HG03558 (cell line): ENCODE data around the gene TRPC3.
"Not testable (repeated sequence)": the region's sequence is repeated elsewhere in the genome, so short reads cannot be mapped to it uniquely, and the experiment has no call there.

Experiments
- ATAC-seq: cut with Tn5 transposase; IDR thresholded peaks from one replicate; pipeline ENCODE4 v1.9.1; 2021; ENCODE audit warnings: moderate number of reproducible peaks; ENCODE audit not compliant: unreplicated experiment; ENCODE audit errors: extremely low read depth

The TRPC3 gene

DNA sequence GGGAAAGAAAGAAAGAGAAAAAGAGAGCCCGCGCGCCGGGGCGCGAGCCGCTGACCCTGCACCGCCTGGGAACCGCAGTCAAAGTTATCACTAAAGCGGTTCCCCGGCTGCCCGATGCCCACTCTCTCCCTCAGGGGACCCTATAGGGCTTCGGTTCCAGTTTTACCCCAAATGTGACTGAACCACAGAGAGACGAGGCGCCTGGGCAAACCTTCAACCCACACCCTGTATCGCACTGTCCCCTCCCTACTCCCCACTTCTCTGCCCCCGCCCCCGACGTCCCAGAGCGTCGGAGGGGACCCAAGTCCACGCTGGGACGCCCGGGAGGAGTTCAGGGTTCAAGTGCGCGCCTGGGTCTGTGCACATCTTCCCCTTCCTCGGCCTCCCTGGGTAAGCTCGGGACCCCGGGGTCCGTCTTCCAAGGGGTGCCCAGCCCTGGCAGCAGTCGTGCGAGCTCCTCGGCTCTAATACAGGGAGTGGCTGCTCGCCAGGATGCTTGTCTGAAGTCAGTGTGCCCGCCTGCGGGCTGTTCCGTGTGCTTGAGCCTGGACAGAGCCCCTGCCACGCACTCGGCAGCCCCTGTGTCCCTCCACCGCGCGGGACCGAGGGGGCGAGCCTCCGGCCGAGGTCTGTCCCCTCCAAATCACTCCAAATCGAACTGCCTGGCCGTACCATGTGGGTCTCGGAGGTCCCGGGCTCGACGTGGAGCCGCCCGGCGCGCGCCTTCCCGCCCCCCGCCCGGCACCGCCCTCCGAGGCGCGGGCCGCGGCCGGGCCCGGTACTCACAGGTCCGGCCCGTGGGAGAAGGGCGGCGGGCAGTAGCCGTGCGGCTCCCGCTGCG, 960 bp downstream of the TRPC3 start:
- no peak for ATAC-seq

DNA sequence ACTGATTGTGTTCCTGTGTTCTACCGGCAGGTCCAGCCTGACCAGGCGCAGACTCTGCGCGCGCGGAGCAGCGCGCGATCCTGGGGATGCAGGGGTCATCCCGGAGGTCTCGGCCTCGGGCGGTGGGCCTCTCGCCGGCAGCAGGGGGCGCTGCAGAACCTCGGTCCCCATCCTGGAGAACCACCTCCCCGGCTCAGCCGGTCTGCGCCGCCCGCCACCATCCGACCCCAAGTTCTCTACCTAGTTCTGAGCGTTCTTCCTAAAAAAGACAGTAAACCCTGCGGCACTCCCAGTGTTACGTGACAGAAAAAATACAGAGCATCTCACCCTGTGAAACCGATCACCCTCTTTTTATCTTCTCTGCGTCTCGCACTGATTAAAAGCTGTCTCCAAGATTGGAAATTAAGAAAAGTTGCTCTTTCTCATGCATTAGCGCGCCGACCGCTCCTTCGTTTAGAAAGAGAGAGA, 1.6 kb downstream of the TRPC3 start:
- peak; percentile 74 for ATAC-seq

DNA sequence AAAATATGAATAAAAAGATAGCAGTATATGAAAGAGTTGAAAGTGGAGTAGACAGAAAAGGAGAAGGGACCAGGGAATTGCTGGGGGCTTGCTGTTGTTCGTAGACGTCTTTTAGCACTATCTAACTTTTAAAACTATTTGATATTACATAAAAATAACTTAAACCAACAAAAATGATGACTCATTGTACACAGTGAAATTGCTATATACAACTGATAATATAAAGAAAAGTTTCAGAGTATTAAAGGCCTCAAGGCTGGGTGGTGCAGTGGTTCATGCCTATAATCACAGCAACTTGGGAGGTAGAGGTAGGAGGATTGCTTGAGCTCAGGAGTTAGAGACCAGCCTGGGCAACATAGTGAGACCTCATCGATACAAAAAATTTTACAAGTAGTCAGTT, 5.2 kb downstream of the TRPC3 start:
- ATAC-seq, result no peak

DNA sequence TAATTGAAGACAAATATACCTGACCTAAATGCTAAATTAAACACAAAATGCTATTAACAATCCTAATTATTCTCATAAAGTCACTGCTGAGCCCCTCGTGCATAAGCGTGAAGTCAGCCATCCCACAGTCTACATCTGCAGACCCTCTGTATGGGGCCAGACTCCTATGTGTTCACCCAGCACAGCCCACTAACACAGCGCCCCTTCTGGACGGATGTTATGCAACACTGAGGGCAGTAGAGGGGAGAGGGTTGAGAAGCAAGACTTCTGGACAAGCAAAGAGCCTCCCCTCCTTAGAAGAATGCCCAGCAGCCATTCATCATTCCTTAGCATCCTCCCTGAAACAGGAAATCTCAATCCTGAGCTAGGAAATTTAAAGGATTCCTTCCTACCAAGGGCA, 7.9 kb downstream of the TRPC3 start:
- no peak for ATAC-seq

DNA sequence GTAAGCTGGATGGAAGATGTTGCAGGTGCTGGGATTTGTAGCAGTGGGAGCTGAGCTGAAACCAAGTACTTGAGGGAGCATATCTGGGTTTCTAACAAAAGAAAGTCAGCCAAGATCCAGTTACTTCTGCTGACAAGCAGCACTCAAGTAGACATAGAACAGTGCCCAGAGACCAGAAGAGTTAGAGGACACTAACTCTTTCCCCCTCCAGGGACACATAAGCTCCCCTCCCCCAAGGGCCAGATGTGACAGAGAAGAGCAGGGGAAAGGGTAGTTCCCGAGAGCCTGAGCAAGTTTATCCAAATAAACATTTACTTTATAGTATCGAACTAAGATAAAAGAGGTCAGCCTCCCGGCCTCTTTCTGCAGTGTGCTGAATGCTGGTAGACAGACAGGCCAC, 12.2 kb downstream of the TRPC3 start:
- ATAC-seq, result no peak

DNA sequence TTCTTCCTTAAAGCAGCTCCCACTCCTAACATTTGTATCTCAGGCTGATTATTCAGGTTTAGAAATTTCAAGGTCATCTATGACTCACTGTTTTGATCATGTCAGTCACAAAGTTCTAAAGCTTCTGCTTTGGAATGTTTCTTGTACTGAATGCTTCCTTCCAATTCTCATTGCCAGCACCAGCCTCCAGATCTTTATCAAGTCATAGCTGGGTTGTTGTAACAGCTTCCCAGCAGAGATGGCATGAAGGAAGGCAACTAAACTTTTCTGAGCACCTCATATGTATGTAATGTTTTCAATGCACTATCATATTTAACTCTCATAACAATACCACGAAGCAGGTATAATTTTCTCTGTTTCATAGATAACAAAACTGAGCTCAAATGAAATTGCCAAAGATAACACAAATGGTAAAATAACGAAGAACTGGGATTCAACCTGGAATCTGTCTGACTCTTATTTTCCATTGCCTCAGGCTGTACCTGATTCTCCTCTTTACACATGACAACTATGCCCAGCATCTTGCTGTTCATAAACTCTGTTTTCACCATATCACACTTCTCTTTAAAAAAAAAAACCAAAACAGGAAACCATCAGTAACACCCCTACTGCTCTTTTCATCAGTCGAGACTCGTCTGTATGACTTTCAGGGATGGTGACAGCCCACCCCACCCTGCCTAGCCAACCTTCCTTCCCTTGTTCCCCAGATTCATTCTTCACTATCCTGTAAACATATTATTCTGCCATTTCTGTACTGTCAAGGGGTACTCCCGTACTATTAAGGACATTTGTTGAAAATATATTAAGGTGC, 13.4 kb downstream of the TRPC3 start:
- ATAC-seq, result no peak

DNA sequence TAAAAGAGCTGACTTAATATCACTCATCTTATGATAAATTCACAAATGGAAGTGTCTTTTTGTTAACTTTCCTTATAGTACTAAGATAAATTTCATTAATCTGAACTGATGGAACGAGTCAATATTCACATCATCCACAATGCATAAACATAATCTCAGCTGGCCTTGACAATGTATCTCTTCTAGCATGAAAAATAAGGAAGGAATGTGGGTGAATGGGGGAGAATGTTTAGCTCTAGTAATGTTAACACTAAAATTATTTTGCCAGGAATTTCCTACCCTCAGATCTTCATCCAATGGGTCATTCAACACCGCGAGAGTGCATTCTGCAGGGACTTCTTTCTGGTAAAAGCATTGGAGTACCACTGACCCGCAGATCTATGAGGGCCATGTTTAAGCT, 15.8 kb downstream of the TRPC3 start:
- ATAC-seq, result no peak

DNA sequence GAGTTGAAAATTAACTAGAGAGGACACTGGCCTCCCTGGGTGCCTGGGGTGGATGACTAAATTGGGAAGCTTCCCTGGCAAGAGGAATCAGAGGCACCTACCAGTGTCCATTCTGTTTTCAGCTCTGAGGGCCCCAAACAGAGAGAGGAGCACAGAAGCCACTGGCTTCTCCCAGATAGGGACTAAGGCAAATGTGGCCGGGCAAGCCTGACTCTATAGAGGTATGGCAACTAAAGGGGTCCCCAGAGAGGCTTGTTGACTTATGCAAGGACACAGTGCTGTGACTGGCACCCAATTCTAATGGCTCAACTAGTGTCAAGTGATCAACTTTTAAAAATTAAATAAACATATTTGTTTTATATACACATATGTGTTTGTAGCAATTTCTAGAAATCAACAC, 17.2 kb downstream of the TRPC3 start:
- no peak for ATAC-seq

DNA sequence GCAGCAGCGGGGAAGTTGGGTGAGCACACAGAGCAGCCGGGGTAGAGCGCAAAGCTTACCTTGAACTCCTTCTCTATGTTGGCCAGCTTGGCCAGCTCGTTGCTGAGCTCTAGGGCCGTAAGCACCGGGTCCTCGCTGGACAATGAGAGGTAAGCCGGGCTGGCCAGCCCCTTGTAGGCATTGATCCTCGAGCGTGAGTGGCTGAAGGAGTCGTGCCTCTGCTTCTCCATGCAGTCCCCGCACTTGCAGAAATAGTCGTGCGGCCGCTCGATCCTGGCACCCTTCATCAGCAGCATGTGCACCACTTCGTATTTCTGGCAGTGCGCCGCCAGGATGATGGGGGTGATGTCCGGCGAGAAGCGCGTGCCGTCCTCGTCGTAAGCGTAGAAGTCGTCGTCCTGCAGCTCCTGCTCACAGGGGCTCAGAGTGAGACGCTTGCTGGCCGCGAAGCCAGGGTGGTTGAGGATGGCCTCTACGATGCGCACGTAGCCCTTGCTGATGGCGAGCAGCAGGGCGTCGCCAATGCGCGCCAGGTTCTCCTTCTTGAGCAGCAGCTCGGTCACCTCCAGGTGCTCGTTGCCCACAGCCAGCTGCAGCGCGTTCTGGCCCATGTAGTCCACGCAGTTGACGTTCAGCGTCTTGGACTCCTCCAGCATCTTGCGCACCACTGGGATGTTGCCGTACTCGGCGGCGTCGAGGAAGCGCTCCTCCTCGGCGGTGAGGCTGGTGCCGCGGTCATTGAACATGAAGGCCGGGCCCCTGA, 19.5 kb downstream of the TRPC3 start:
- ATAC-seq, result no peak

DNA sequence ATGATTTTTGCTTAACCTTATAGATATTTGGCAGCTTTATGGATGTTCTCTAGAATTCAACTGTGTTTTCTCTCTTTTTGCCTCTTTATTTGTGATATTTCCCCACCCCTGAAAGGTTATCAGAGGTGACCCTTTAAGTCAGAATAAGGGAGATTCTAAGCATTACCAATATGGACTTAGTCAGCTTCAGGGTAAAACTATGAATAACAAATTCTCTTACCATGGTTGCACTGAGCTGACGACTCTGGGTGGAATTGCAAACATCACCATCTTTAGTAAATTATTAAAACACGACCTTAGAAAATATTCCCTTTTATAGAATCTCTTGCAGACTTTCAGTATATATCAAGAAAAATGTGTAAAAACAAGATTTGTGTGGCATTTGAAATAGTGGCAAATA, 21.6 kb downstream of the TRPC3 start:
- ATAC-seq, result no peak

DNA sequence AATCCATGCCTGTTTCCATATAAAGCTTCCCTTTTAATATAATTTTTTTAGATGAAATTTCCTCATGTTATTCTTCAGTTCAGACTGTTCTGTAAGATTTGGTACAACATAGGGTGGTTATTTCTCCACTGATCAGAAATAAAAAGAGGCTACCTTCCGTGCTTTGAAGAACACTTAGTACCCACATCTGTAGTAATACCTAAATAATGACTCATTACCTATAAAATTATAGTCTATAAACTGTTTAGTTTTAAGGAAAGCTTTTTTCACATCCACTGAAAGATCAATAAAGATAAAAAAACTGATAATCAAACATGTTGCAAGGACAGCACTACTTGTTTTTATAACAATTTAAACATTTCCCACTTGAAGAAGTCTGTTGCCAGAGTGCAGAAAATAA, 23.9 kb downstream of the TRPC3 start:
- no peak for ATAC-seq

DNA sequence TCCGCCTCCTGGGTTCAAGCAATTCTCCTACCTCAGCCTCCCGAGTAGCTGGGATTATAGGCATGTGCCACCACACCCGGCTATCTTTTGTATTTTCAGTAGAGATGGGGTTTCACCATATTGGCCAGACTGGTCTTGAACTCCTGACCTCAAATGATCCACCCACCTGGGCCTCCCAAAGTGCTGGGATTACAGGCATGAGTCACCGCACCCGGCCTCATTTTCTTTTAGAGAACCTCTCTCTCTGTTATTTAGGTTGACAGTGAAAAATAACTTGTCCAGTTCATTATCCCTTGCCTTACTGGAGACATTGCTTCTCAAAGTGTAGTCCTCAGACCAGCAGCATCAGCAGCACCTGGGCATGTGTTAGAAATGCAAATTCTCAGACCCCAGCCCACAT, 25.4 kb downstream of the TRPC3 start:
- not testable (repeated sequence) for ATAC-seq

DNA sequence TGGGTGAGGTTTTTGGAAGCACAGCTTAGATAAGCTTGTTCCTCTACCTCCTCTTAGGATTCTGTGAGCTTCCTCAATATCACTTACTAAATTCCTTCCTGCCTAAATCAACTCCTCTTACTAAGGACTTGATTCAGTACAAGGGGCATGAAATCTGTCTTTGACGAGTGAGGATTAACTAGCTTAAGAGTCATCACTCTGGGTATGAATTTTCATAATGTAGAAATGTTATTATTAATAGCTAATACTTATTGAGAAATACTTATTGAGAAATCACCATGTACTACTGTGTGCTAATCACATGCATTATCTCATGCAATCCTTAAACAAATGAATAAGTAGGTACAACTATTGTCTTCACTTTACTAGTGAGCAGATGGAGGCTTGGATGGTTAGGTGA, 28.6 kb downstream of the TRPC3 start:
- no peak for ATAC-seq

DNA sequence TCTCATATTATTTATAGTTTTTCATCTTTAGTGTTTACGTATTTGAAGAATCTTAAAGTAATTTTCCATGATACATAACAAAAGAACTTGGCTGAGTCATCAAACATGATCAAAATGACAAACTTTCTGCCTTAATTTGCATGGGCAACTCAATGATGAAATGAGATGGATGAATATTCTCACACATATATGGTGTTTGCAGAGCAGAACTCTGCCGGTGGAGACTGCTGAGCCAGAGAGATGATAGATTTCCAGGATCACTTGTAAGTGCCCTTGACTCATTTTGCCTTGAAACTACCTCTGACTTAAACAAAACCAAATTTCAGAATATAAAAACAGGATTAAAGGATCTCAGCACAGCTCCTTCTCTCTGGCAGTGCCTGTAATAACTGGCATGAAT, 38.2 kb downstream of the TRPC3 start:
- no peak for ATAC-seq

DNA sequence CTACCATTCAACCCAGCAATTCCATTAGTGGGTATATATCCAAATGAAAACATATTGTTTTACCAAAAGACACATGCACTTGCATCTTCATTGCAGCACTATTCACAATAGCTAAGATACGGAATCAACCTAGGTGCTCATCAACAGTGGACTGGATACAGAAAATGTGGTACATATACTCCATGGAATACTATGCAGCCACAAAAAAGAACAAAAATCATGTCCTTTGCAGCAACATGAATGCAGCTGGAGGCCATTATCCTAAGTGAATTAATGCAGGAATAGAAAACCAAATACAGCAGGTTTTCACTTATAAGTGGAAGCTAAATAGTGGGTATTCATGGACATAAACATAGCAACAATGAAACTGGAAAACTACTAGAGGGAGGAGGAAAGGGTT, 43.5 kb downstream of the TRPC3 start:
- no peak for ATAC-seq

DNA sequence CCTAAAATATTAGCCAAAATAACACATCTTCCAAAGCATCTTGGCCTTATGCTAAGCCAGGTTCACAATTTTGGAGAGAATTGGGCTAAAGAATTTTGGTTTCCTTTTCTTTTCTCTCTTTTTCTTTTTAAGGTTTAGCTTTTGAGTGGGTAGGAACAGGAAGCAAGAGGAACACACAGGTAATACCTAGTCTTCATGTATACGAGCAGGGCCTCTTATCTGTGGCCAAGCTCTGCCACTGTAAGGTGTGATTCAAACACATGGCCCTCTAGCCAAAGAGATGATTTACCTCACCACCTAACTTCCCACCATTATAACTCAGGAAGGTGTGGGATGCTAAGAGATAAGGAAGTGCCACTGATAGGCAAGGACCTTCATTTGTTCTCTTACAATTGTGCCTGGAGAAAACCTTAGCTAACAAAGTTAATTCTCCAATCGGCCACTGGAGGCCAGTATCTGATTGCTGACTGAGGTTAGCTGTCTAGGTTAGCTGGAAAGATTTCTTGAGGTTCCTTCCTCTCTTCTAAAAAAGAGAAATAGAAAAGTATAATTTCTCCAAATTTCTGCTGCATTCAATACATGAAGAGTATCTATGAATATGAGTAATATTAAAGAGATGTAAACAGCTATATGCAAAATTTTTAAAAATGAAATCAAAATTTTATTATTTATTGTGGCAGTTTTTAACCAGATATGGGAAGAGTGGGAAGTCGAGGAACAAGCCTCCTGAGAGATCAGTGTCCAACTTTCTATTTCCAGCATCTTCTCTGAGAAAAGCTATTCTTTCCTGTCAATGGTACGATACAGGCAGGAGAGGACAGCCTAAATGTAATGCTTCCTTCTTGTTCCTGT, 51.5 kb downstream of the TRPC3 start:
- ATAC-seq, result no peak

DNA sequence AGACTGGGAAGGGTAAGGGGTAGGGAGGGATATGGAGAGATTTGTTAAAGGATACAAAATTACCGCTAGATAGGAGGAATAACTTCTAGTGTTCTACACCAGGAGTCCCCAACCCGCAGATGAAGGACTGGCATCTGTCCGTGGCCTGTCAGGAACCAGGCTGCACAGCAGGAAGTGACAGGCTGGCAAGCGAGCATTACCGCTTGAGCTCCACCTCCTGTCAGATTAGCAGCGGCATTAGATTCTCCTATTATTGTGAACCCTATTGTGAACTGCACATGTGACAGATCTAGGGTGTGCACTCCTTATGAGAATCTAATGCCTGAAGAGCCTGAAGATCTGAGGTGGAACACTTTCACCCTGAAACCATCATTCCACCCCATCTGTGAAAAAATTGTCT, 53.7 kb downstream of the TRPC3 start:
- ATAC-seq, result no peak

DNA sequence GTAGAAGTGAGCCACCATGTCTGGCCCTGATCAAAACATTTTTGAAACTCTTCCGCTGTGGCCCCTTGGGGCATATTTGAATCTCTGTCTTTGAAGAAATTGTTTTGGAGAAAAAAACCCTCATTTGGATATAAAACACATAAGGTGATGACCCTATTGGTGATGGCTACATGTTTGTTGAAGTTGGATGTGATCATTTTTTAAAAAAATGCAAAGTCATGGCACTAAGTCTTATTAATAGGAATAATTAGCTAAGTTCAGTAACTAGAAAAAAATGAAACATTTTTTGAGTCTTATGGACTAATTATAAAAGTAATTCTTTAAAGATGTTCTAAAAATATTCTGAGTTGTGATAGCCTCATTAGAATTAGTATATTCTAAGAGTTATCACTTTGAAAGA, 63.7 kb downstream of the TRPC3 start:
- ATAC-seq, result no peak

DNA sequence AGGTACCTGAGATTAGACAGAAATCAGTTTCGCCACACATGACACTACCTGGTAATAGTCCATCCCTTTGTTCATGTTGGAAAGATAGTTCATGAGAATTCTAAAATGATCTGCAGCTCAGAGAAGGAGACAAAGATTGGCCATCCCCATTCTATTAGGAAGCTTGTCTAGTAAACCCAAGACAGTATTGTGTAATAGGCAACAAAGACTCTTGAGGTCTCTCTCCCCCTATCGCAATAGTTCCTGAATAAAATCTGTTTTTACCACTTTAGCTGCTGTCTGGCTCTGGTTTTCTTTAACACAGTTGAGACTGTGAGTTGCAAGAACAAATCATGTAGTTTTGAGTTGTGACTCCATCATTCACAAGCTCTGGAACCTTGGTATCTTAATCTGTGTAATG, 66.7 kb downstream of the TRPC3 start:
- no peak for ATAC-seq

DNA sequence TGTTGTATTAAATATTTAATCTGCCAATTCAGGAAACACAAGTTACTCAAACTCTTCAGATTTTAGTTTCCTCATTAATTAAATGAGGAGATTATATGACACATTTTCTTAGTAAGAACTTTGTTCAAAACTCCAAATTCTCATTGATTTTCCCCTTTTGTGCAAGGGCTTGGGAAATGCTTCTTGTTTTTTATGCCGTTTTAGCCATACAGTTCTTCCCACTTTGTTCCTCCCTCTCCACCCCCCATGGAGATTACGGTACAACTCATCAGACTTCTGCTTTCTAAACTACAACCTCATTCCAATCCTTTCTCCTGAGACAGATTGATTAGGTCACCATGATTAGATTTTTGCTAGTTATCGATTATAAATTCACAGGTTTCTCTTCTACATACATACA, 70.7 kb downstream of the TRPC3 start:
- ATAC-seq, result no peak
